ENCODE results near the gene FAM53C.

GRCh38 chr5:138391859-138392386 is 53.9 kb downstream of the FAM53C start:
- TF ChIP-seq CTCF (IDR thresholded peaks at IDR 0.05) (no peak), POLR2AphosphoS5 (IDR thresholded peaks at IDR 0.05; ENCODE audit: insufficient read depth in 1 of 2, low read depth in 1 of 2) (no peak)
